22Rv1 (cell line): Measurements from ENCODE around the gene ZNF821.
"Not testable (repeated sequence)": the region's sequence is repeated elsewhere in the genome, so short reads cannot be mapped to it uniquely, and the experiment has no call there.

Experiments used
- H3K27ac ChIP-seq: fragments of 450-650 bp; 2 replicates; pipeline ENCODE4 v1.5.1; 2017
- ZFX ChIP-seq: fragments of 450-650 bp; IDR thresholded peaks from 2 replicates; pipeline ENCODE4 v1.6.1; 2017; ENCODE audit warnings: antibody characterized with exemption, borderline replicate concordance
- TF ChIP-seq, protein P1 (sequence below): fragments of 450-650 bp; IDR thresholded peaks from 2 replicates; pipeline ENCODE4 v1.5.1; 2017; ENCODE audit warnings: mild to moderate bottlenecking

ZNF821 gene

GRCh38 chr16:71916397-71916920 lies 32.5 kb upstream of the ZNF821 start:
- H3K27ac ChIP-seq, result no peak overlapping the region
- TF ChIP-seq ZFX, result no peak
- TF ChIP-seq, protein P1, sequence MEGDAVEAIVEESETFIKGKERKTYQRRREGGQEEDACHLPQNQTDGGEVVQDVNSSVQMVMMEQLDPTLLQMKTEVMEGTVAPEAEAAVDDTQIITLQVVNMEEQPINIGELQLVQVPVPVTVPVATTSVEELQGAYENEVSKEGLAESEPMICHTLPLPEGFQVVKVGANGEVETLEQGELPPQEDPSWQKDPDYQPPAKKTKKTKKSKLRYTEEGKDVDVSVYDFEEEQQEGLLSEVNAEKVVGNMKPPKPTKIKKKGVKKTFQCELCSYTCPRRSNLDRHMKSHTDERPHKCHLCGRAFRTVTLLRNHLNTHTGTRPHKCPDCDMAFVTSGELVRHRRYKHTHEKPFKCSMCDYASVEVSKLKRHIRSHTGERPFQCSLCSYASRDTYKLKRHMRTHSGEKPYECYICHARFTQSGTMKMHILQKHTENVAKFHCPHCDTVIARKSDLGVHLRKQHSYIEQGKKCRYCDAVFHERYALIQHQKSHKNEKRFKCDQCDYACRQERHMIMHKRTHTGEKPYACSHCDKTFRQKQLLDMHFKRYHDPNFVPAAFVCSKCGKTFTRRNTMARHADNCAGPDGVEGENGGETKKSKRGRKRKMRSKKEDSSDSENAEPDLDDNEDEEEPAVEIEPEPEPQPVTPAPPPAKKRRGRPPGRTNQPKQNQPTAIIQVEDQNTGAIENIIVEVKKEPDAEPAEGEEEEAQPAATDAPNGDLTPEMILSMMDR, result no peak

DNA sequence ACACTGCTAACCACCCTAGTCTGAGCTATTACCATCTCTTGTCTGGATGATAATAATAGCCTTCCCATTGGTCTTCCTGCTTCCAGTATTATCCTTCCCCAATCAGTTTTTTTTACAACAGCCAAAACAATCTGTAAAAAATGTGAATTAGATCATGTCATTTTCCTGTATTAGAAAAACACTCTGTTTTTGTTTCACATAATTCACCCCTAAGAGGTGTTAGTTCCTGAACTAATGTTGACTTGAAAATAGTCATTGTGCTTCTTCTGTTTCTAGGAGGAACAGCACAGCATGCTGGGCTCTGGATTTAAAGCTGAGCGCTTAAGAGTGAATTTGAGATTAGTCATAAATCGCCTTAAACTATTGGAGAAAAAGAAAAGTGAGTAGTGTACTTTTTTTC lies 31.4 kb upstream of the ZNF821 start:
- TF ChIP-seq ZFX, result no peak
- TF ChIP-seq, protein P1, result no peak
- no peak overlapping the region for H3K27ac ChIP-seq

- no peak overlapping the region for H3K27ac ChIP-seq
These were observed 30.8 kb upstream of the ZNF821 start for GRCh38 chr16:71914802-71915201.

DNA sequence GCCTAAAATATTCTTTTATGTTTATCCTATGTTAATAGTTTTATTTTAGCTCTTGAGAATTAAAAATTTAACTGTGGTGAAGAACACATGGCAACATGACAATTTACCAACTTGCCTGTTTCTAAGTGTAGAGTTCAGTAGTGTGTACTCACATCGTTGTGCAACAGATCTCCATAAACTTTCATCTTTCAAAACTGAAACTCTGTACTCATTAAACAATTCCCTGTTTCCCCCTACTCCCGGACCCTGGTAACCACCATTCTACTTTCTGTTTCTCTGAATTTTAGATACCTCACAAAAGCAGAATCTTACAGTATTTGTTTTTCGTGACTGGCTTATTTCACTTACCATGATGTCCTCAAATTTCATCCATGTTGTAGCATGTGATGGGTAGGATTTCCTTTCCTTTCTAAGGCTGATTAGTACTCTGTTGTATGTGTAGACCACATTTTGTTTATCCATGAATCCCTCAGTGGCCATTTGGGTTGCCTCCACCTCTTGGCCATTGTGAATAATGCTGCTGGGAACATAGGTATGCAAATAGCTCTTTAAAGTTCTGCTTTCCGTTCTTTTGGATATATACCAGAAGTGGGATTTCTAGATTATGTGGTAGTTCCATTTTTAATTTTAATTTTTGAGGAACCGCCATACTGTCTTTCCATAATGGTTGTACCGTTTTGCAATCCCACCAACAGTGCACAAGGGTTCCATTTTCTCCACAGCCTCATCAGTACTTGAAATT lies 28.7 kb upstream of the ZNF821 start:
- H3K27ac ChIP-seq, result no peak overlapping the region
- TF ChIP-seq, protein P1, result no peak
- TF ChIP-seq ZFX, result no peak

More at GRCh38 chr16:71914802-71915201, 30.8 kb upstream of the ZNF821 start:
- TF ChIP-seq ZFX, result no peak
- TF ChIP-seq, protein P1, result no peak

DNA sequence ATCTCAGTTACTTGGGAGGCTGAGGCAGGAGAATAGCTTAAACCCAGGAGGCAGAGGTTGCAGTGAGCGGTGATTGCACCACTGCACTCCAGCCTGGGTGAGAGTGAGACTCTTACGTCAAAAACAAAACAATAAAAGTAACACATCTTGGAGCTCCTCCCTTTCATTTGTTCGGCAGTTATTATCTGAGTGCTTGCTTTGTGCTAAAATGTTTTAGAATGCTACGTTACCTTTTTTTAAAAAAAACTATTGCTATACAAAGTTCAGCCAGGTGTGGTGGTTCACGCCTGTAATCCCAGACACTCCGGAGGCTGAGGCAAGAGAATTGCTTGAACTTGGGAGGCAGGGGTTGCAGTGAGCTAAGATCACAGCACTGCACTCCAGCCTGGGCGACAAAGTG lies 27.1 kb upstream of the ZNF821 start:
- H3K27ac ChIP-seq, result no peak overlapping the region
- TF ChIP-seq, protein P1, result no peak
- no peak for TF ChIP-seq ZFX

- H3K27ac ChIP-seq, result not testable (repeated sequence)
These were observed 21.8 kb upstream of the ZNF821 start for GRCh38 chr16:71905765-71906164.

DNA sequence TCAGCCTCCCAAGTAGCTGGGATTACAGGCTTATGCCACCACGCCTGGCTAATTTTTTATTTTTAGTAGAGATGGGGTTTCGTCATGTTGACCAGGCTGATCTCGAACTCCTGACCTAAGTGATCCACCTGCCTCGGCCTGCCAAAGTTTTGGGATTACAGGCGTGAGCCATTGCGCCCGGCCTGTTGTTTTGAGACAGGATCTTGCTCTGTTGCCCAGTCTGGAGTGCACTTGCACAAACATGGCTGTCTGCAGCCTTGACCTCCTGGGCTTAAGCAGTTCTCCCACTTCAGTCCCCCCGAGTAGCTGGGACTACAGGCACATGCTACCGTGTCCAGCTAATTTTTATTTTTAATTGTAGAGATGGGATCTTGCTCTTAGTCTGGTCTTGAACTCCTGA lies 20.3 kb upstream of the ZNF821 start:
- no peak overlapping the region for H3K27ac ChIP-seq
- TF ChIP-seq ZFX, result no peak
- TF ChIP-seq, protein P1, result no peak

GRCh38 chr16:71903608-71904007 lies 19.6 kb upstream of the ZNF821 start:
- H3K27ac ChIP-seq, result no peak overlapping the region
- TF ChIP-seq ZFX, result no peak
- TF ChIP-seq, protein P1, result no peak
